Natural killer cell (primary cell): ENCODE data around the gene MOV10L1. TPM values are rescaled to one million over a fixed set of nuclear protein-coding genes. Genes with fewer than 3 reads are reported as not detected.

ENCODE experiments used
- ATAC-seq, 3 donors: fragments of 150-1000 bp in 2 of 3; fragments of 200-7000 bp in 1 of 3; cut with Tn5 transposase; 1 replicate in 1 of 3; 2 replicates in 2 of 3; pipeline ENCODE4 v1.10.0; 2021; ENCODE audit warnings: mild to moderate bottlenecking in 2 of 3, moderate library complexity in 2 of 3
- DNase-seq, 2 donors: peaks; one replicate each; pipeline versions ENCODE4 v3.0.0 to v3.0.0-alpha.2; 2013 to 2021; ENCODE audit warnings: mixed read lengths in 1 of 2
- H3K27ac ChIP-seq: one replicate; pipeline ENCODE4 v1.5.1; 2013; ENCODE audit warnings: mild to moderate bottlenecking, low read length
- H3K27me3 ChIP-seq: one replicate; pipeline ENCODE4 v1.6.1; 2013; ENCODE audit warnings: low read length; ENCODE audit not compliant: control insufficient read depth, insufficient read depth
- H3K36me3 ChIP-seq: one replicate; pipeline ENCODE4 v1.6.1; 2013; ENCODE audit warnings: low read length; ENCODE audit not compliant: control insufficient read depth, insufficient read depth
- H3K4me1 ChIP-seq: one replicate; pipeline ENCODE4 v1.6.1; 2013; ENCODE audit warnings: low read length; ENCODE audit not compliant: control insufficient read depth, insufficient read depth
- H3K4me3 ChIP-seq: one replicate; pipeline ENCODE4 v1.5.1; 2013; ENCODE audit warnings: low read length
- H3K9me3 ChIP-seq: one replicate; pipeline ENCODE4 v1.6.1; 2013; ENCODE audit warnings: low read length; ENCODE audit not compliant: control insufficient read depth, insufficient read depth
- H3K27ac Mint-ChIP-seq, 2 donors: one replicate each; pipeline ENCODE4 v1.8.0; 2022; ENCODE audit warnings: mild to moderate bottlenecking in 2 of 2, mixed read lengths in 2 of 2, moderate library complexity in 1 of 2
- H3K27me3 Mint-ChIP-seq, 2 donors: one replicate each; pipeline ENCODE4 v1.8.0; 2022; ENCODE audit warnings: low read depth in 2 of 2, mixed read lengths in 2 of 2
- H3K36me3 Mint-ChIP-seq: one replicate; pipeline ENCODE4 v1.8.0; 2022; ENCODE audit warnings: mixed read lengths
- H3K4me1 Mint-ChIP-seq, 2 donors: one replicate each; pipeline ENCODE4 v1.8.0; 2022; ENCODE audit warnings: mixed read lengths in 2 of 2
- H3K4me3 Mint-ChIP-seq: one replicate; pipeline ENCODE4 v1.8.0; 2022; ENCODE audit warnings: mild to moderate bottlenecking, moderate library complexity, mixed read lengths
- H3K9me3 Mint-ChIP-seq, 2 donors: one replicate each; pipeline ENCODE4 v1.8.0; 2022; ENCODE audit warnings: mixed read lengths in 2 of 2
- CTCF ChIP-seq: fragments of 200-600 bp; IDR thresholded peaks from one replicate; pipeline ENCODE4 v1.8.0; 2022; ENCODE audit warnings: antibody characterized with exemption
- WGBS: methylation state at CpG from one replicate; pipeline ENCODE4 v1.1.7; 2013; ENCODE audit warnings: missing lambda C conversion rate; ENCODE audit not compliant: insufficient coverage; 5-methylcytosine and 5-hydroxymethylcytosine counted together
- intact Hi-C: fragments of 100-400 bp; cut with micrococcal nuclease; formaldehyde crosslinking; loops from one replicate; pipeline ENCODE4 v1.14.2; 2022
- total RNA-seq, 4 donors: library from RNA; stranded (reverse); fragments of 120-200 nt in 1 of 4; gene quantifications; one replicate each; pipeline versions ENCODE4 v1.2.3 to v1.2.4, GENCODE V29; 2013 to 2022

Gene MOV10L1
- total RNA-seq, 3 donors from 2014 or later (not counting 1 experiment from before 2014, with no cell fraction given), result 1.0 to 1.7 TPM; not detected in 1

- H3K27ac Mint-ChIP-seq, result no peak within 1 kb of the TSS
- H3K9me3 Mint-ChIP-seq, result peaks cover 0 to 2% of the 10 kb centered on the region in 2 donors
- H3K27me3 Mint-ChIP-seq, result peaks cover 0 to 3% of the 10 kb centered on the region in 2 donors
- no peak for DNase-seq
- no peaks in the 10 kb centered on the region for H3K36me3 Mint-ChIP-seq
- Histone ChIP-seq H3K36me3 (no peaks in the 10 kb centered on the region), H3K27me3 (peaks cover 3% of the 10 kb centered on the region), H3K4me3 (no peak within 1 kb of the TSS), H3K27ac (no peak within 1 kb of the TSS), H3K4me1 (peaks cover 9% of the 10 kb centered on the region), H3K9me3 (no peaks in the 10 kb centered on the region)
- peak; percentile 11 to 56 (median 42) for ATAC-seq
- peak within 1 kb of the TSS; percentile 55 for H3K4me3 Mint-ChIP-seq
- WGBS, result 13% methylated on average over 102 of the region's 102 CpGs
- no peaks in the 10 kb centered on the region for H3K4me1 Mint-ChIP-seq
- intact Hi-C loops, result no loop called here
- no peak for TF ChIP-seq CTCF
These were observed 31.5 kb upstream of the MOV10L1 start, which contains the start of gene TTLL8 for GRCh38 chr22:50058061-50058905. TSS of gene TTLL8 (minus strand) at chr22:50058298.

- WGBS, result 67% methylated on average over 28 of the region's 31 CpGs
- Histone ChIP-seq H3K36me3 (peaks cover 2% of the 10 kb centered on the region), H3K9me3 (no peaks in the 10 kb centered on the region), H3K4me1 (peaks cover 9% of the 10 kb centered on the region), H3K27me3 (peaks cover 3% of the 10 kb centered on the region), H3K27ac (no peak overlapping the region), H3K4me3 (no peak overlapping the region)
- Mint-ChIP-seq H3K27ac (no peak overlapping the region), H3K36me3 (no peaks in the 10 kb centered on the region), H3K9me3 (no peaks in the 10 kb centered on the region), H3K4me3 (peak overlapping the region; percentile 55), H3K27me3 (peaks cover 0 to 3% of the 10 kb centered on the region in 2 donors), H3K4me1 (no peaks in the 10 kb centered on the region)
- intact Hi-C loops, result no loop called here
- TF ChIP-seq CTCF, result no peak
- DNase-seq, result no peak
- ATAC-seq, result peak in 1 of 3 donors; percentile 25
These were observed 30.6 kb upstream of the MOV10L1 start for GRCh38 chr22:50058906-50059880.

- intact Hi-C loops, result no loop called here
- no peak overlapping the region for H3K4me3 ChIP-seq
- H3K9me3 ChIP-seq, result no peaks in the 10 kb centered on the region
- Mint-ChIP-seq H3K4me1 (no peaks in the 10 kb centered on the region), H3K27me3 (peaks cover 0 to 3% of the 10 kb centered on the region in 2 donors), H3K4me3 (peak overlapping the region; percentile 55), H3K36me3 (no peaks in the 10 kb centered on the region), H3K9me3 (no peaks in the 10 kb centered on the region), H3K27ac (no peak overlapping the region)
- peaks cover 9% of the 10 kb centered on the region for H3K4me1 ChIP-seq
- ATAC-seq (no peak), DNase-seq (no peak)
- peaks cover 4% of the 10 kb centered on the region for H3K36me3 ChIP-seq
- 89% methylated on average over 7 of the region's 7 CpGs for WGBS
- H3K27ac ChIP-seq, result no peak overlapping the region
- no peak for TF ChIP-seq CTCF
- peaks cover 3% of the 10 kb centered on the region for H3K27me3 ChIP-seq
These were observed 29.9 kb upstream of the MOV10L1 start for GRCh38 chr22:50059881-50060262.
